ENCODE measurements around the gene CDH3. TPM values are rescaled to one million over a fixed set of nuclear protein-coding genes. Genes with fewer than 3 reads are reported as not detected.
"Not testable (repeated sequence)": the region's sequence is repeated elsewhere in the genome, so short reads cannot be mapped to it uniquely, and the experiment has no call there.

The CDH3 gene
- total RNA-seq, 1 donor from 2014 or later, result not detected

- Mint-ChIP-seq H3K4me3 (no peak overlapping the region), H3K27me3 (peaks cover 8% of the 10 kb centered on the region), H3K9me3 (no peaks in the 10 kb centered on the region), H3K4me1 (peaks cover 22% of the 10 kb centered on the region), H3K27ac (no peak overlapping the region), H3K36me3 (ENCODE audit: low read depth) (no peaks in the 10 kb centered on the region)
- TF ChIP-seq CTCF (IDR thresholded peaks at IDR 0.05), result no peak
- ATAC-seq (ENCODE audit: low read depth), result no peak
- no peak for DNase-seq
- ChIA-PET POLR2A (interaction anchor here (0.7 to 1.6 kb wide), 3 partner anchors 12 to 93 kb away, joined by 3 to 9 read pairs (median 5); no protein-coding TSS in a partner anchor), CTCF (interaction anchor here (1.0 kb wide), 1 partner anchor 93 kb away, joined by 3 read pairs; no protein-coding TSS in a partner anchor)
- intact Hi-C loops (cut with micrococcal nuclease), result no loop called here
Observed at GRCh38 chr16:68707340-68708152, 62.4 kb downstream of the CDH3 start.

- intact Hi-C loops (cut with micrococcal nuclease), result no loop called here
- Mint-ChIP-seq H3K36me3 (ENCODE audit: low read depth) (no peaks in the 10 kb centered on the region), H3K4me3 (no peak overlapping the region), H3K9me3 (no peaks in the 10 kb centered on the region), H3K27ac (no peak overlapping the region), H3K27me3 (peaks cover 12% of the 10 kb centered on the region), H3K4me1 (peaks cover 17% of the 10 kb centered on the region)
- DNase-seq (no peak), ATAC-seq (ENCODE audit: low read depth) (no peak)
- ChIA-PET POLR2A (no interaction called here), CTCF (interaction anchor here (1.7 kb wide), 1 partner anchor 90 kb away, joined by 7 read pairs; no protein-coding TSS in a partner anchor)
- no peak for TF ChIP-seq CTCF (IDR thresholded peaks at IDR 0.05)
Observed at GRCh38 chr16:68710211-68710610, 65.1 kb downstream of the CDH3 start.

GRCh38 chr16:68711421-68712139, 66.5 kb downstream of the CDH3 start:
- no peaks in the 10 kb centered on the region for H3K36me3 Mint-ChIP-seq (ENCODE audit: low read depth)
- peaks cover 12% of the 10 kb centered on the region for H3K27me3 Mint-ChIP-seq
- ChIA-PET POLR2A (interaction anchor here (0.7 to 2.2 kb wide), 4 partner anchors 8 to 45 kb away, joined by 3 to 11 read pairs (median 8); no protein-coding TSS in a partner anchor), CTCF (interaction anchor here (1.0 kb wide), 1 partner anchor 45 kb away, joined by 3 read pairs; no protein-coding TSS in a partner anchor)
- H3K4me3 Mint-ChIP-seq, result peak overlapping the region; percentile 38
- intact Hi-C loops (cut with micrococcal nuclease), result no loop called here
- H3K27ac Mint-ChIP-seq, result peak overlapping the region; percentile 30
- peaks cover 17% of the 10 kb centered on the region for H3K4me1 Mint-ChIP-seq
- no peaks in the 10 kb centered on the region for H3K9me3 Mint-ChIP-seq
- DNase-seq (no peak), ATAC-seq (ENCODE audit: low read depth) (peak; percentile 78)
- TF ChIP-seq CTCF (IDR thresholded peaks at IDR 0.05), result no peak

GRCh38 chr16:68713361-68713760, 68.3 kb downstream of the CDH3 start:
- ChIA-PET CTCF (no interaction called here), POLR2A (no interaction called here)
- Mint-ChIP-seq H3K4me3 (no peak overlapping the region), H3K27me3 (peaks cover 12% of the 10 kb centered on the region), H3K9me3 (no peaks in the 10 kb centered on the region), H3K27ac (no peak overlapping the region), H3K36me3 (ENCODE audit: low read depth) (no peaks in the 10 kb centered on the region), H3K4me1 (peaks cover 17% of the 10 kb centered on the region)
- intact Hi-C loops (cut with micrococcal nuclease), result no loop called here
- TF ChIP-seq CTCF (IDR thresholded peaks at IDR 0.05), result no peak
- ATAC-seq (ENCODE audit: low read depth), result no peak
- no peak for DNase-seq

- no peak for DNase-seq
- CTCF ChIA-PET, result no interaction called here
Observed at GRCh38 chr16:68715471-68715870, 70.4 kb downstream of the CDH3 start.

GRCh38 chr16:68716516-68716915, 71.4 kb downstream of the CDH3 start:
- H3K27me3 Mint-ChIP-seq; H3K27ac Mint-ChIP-seq; intact Hi-C loops (cut with micrococcal nuclease); ATAC-seq (ENCODE audit: low read depth); DNase-seq; CTCF ChIA-PET; H3K36me3 Mint-ChIP-seq (ENCODE audit: low read depth); H3K4me3 Mint-ChIP-seq; H3K9me3 Mint-ChIP-seq: not testable (repeated sequence)
- peaks cover 27% of the 10 kb centered on the region for H3K4me1 Mint-ChIP-seq
- POLR2A ChIA-PET, result interaction anchor here (0.7 to 1.6 kb wide), 4 partner anchors 27 to 62 kb away, joined by 3 to 9 read pairs (median 7); no protein-coding TSS in a partner anchor

More at GRCh38 chr16:68715471-68715870, 70.4 kb downstream of the CDH3 start:
- POLR2A ChIA-PET, result no interaction called here
- peaks cover 3% of the 10 kb centered on the region for H3K27me3 Mint-ChIP-seq
- no peak overlapping the region for H3K27ac Mint-ChIP-seq
- no peaks in the 10 kb centered on the region for H3K9me3 Mint-ChIP-seq
- H3K4me1 Mint-ChIP-seq, result peaks cover 28% of the 10 kb centered on the region
- intact Hi-C loops (cut with micrococcal nuclease), result no loop called here
- H3K36me3 Mint-ChIP-seq (ENCODE audit: low read depth), result no peaks in the 10 kb centered on the region
- no peak overlapping the region for H3K4me3 Mint-ChIP-seq
- ATAC-seq (ENCODE audit: low read depth), result no peak
- TF ChIP-seq CTCF (IDR thresholded peaks at IDR 0.05), result no peak

All from activated B cell treated with CpG ODN at 0.5 μM for 24 hours (primary cell).